Tibial nerve (tissue), 3 donors: ENCODE results near the gene C10orf67.

ENCODE experiments used
- POLR2A ChIP-seq, 2 donors: fragments of 450-650 bp; IDR thresholded peaks; one replicate each; pipeline ENCODE4 v1.6.1; 2017; ENCODE audit warnings: antibody characterized with exemption in 2 of 2, mild to moderate bottlenecking in 2 of 2, moderate library complexity in 2 of 2
- TF ChIP-seq, protein P1 (sequence below), 5 experiments: fragments of 200-600 bp in 3 of 5; fragments of 450-650 bp in 2 of 5; sonication (generic) in 3 of 5; IDR thresholded peaks; one replicate each; pipeline ENCODE4 v1.5.1; 2016 to 2019; ENCODE audit warnings: antibody characterized with exemption in 5 of 5, mild to moderate bottlenecking in 3 of 5, moderate library complexity in 2 of 5

DNA sequence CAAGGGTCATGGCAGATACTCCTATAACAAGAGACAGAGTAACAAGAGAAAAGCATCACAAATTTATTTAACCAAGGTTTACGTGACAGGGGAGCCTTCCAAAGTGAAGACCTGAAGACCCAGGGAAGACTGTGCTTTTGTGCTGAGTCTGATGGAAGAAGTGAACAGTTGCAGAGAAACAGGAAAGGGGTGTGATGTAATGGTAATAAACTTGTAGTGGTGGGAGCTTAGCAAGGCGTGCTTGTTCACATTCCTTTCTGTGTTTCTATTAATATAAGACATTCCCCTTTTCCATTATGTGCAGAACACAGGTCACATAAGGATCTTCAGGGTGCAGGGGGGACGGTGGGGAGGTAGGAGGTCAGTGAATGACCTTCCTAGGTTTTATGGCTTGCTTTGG is 25.5 kb upstream of the C10orf67 start:
- no peak for TF ChIP-seq POLR2A (IDR thresholded peaks at IDR 0.05)
- TF ChIP-seq, protein P1, sequence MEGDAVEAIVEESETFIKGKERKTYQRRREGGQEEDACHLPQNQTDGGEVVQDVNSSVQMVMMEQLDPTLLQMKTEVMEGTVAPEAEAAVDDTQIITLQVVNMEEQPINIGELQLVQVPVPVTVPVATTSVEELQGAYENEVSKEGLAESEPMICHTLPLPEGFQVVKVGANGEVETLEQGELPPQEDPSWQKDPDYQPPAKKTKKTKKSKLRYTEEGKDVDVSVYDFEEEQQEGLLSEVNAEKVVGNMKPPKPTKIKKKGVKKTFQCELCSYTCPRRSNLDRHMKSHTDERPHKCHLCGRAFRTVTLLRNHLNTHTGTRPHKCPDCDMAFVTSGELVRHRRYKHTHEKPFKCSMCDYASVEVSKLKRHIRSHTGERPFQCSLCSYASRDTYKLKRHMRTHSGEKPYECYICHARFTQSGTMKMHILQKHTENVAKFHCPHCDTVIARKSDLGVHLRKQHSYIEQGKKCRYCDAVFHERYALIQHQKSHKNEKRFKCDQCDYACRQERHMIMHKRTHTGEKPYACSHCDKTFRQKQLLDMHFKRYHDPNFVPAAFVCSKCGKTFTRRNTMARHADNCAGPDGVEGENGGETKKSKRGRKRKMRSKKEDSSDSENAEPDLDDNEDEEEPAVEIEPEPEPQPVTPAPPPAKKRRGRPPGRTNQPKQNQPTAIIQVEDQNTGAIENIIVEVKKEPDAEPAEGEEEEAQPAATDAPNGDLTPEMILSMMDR (IDR thresholded peaks at IDR 0.05): no peak
